HEK293T (cell line): ENCODE results near the gene ENTPD8.

ENCODE experiments used
- ARNT ChIP-seq: fragments of 450-650 bp; IDR thresholded peaks from 2 replicates; pipeline ENCODE4 v1.6.1; 2017; ENCODE audit warnings: mild to moderate bottlenecking
- FOXM1 ChIP-seq: fragments of 450-650 bp; IDR thresholded peaks from 2 replicates; pipeline ENCODE4 v1.6.1; 2017; ENCODE audit warnings: mild to moderate bottlenecking, borderline replicate concordance
- SP1 ChIP-seq: fragments of 450-650 bp; IDR thresholded peaks from 2 replicates; pipeline ENCODE4 v1.6.1; 2017

- TF ChIP-seq SP1, result no peak
- TF ChIP-seq FOXM1, result no peak
- TF ChIP-seq ARNT, result no peak
These were observed 17.3 kb upstream of the ENTPD8 start for GRCh38 chr9:137458194-137459151.
